A549 (cell line): ENCODE results near the gene PNMA8B. TPM values are rescaled to one million over a fixed set of nuclear protein-coding genes. Genes with fewer than 3 reads are reported as not detected.

Source experiments
- ATAC-seq, 2 experiments: fragments of 200-7000 bp in 1 of 2; fragments of >200 bp in 1 of 2; cut with Nextera tagmentation in 1 of 2; cut with Tn5 transposase in 1 of 2; 3 replicates each; pipeline versions ENCODE4 v1.8.0 to v1.9.1; 2018 to 2020; ENCODE audit warnings: mild to moderate bottlenecking in 1 of 2, moderate library complexity in 1 of 2
- CTCF ChIA-PET: fragments of 300-600 bp; sonication (Branson Sonifier 250); formaldehyde crosslinking; extraction: SDS; loops from one replicate; lab custom pipeline; 2021; ENCODE audit warnings: antibody characterized with exemption, inconsistent platforms; lab: Yijun Ruan, JAX
- POLR2A ChIA-PET: fragments of 350-600 bp; formaldehyde crosslinking; extraction: SDS; loops from one replicate; lab custom pipeline; 2021; ENCODE audit warnings: antibody characterized with exemption, inconsistent platforms; lab: Yijun Ruan, JAX
- DNase-seq, 2 experiments: peaks; one replicate each; pipeline versions ENCODE4 v3.0.0 to v3.0.0-alpha.2; 2011 to 2016; ENCODE audit warnings: low read depth in 1 of 2, low spot score in 1 of 2
- FAIRE-seq: peaks from 2 replicates; lab custom pipeline; 2011; peaks lifted over from hg19 to GRCh38; lab: Jason Lieb, UNC
- H3K27ac ChIP-seq, 2 experiments: fragments of >200 bp; sonication (Bioruptor Twin); formaldehyde crosslinking; 3 replicates each; pipeline ENCODE4 v1.5.1; 2016 to 2017
- H3K4me1 ChIP-seq: fragments of >200 bp; sonication (Bioruptor Twin); formaldehyde crosslinking; 3 replicates; pipeline ENCODE4 v1.6.1; 2016
- H3K4me2 ChIP-seq: fragments of >200 bp; sonication (Bioruptor Twin); formaldehyde crosslinking; 3 replicates; pipeline ENCODE4 v1.6.1; 2016
- H3K4me3 ChIP-seq: fragments of >200 bp; sonication (Bioruptor Twin); formaldehyde crosslinking; 3 replicates; pipeline ENCODE4 v1.5.1; 2016
- H3K9me3 ChIP-seq: fragments of >200 bp; sonication (Bioruptor Twin); formaldehyde crosslinking; 3 replicates; pipeline ENCODE4 v1.6.1; 2016
- CBX2 ChIP-seq: fragments of 200-600 bp; sonication (generic); IDR thresholded peaks from 2 replicates; pipeline ENCODE4 v1.6.1; 2016; ENCODE audit warnings: low read depth, mild to moderate bottlenecking, borderline replicate concordance
- CEBPB ChIP-seq, 2 experiments: fragments of >200 bp in 1 of 2; sonication (Bioruptor Twin) in 1 of 2; formaldehyde crosslinking in 1 of 2; IDR thresholded peaks; 2 replicates each; pipeline ENCODE4 v1.6.1; 2012 to 2016
- CTCF ChIP-seq: fragments of >200 bp; sonication (Bioruptor Twin); formaldehyde crosslinking; IDR thresholded peaks from 3 replicates; pipeline ENCODE4 v1.5.1; 2016
- E2F6 ChIP-seq: IDR thresholded peaks from 2 replicates; pipeline ENCODE4 v1.6.1; 2012; ENCODE audit warnings: low read depth, borderline replicate concordance
- EHF ChIP-seq: fragments of 250-450 bp; sonication (Bioruptor Pico); IDR thresholded peaks from 2 replicates; pipeline ENCODE4 v1.5.0; 2020; ENCODE audit warnings: mild to moderate bottlenecking
- EP300 ChIP-seq, 2 experiments: fragments of >200 bp; sonication (Bioruptor Twin); formaldehyde crosslinking; IDR thresholded peaks; 2 replicates in 1 of 2; 3 replicates in 1 of 2; pipeline ENCODE4 v1.6.1; 2016 to 2017
- FOSL2 ChIP-seq, 2 experiments: fragments of 450-650 bp in 1 of 2; fragments of >200 bp in 1 of 2; sonication (Bioruptor Twin) in 1 of 2; formaldehyde crosslinking; IDR thresholded peaks; 2 replicates each; pipeline versions ENCODE4 v1.5.0 to v1.6.1; 2016 to 2020; ENCODE audit warnings: mild to moderate bottlenecking in 1 of 2, moderate library complexity in 1 of 2
- FOXS1 ChIP-seq: fragments of 250-450 bp; sonication (Bioruptor Pico); IDR thresholded peaks from 2 replicates; pipeline ENCODE4 v1.5.0; 2020; ENCODE audit warnings: mild to moderate bottlenecking, moderate library complexity
- HDAC2 ChIP-seq: fragments of 200-600 bp; sonication (generic); IDR thresholded peaks from 2 replicates; pipeline ENCODE4 v1.6.1; 2016
- HOXA7 ChIP-seq: fragments of 250-450 bp; sonication (Bioruptor Pico); IDR thresholded peaks from 2 replicates; pipeline ENCODE4 v1.5.0; 2020; ENCODE audit warnings: mild to moderate bottlenecking, moderate library complexity
- HOXB13 ChIP-seq: fragments of 250-450 bp; sonication (Bioruptor Pico); IDR thresholded peaks from 2 replicates; pipeline ENCODE4 v1.5.0; 2020; ENCODE audit warnings: low read depth, mild to moderate bottlenecking, moderate library complexity
- MAZ ChIP-seq: fragments of 150-350 bp; IDR thresholded peaks from 2 replicates; pipeline ENCODE4 v1.6.1; 2014; ENCODE audit warnings: antibody characterized with exemption, low read depth, low read length, borderline replicate concordance
- MYC ChIP-seq: IDR thresholded peaks from 2 replicates; pipeline ENCODE4 v1.6.1; 2012; ENCODE audit warnings: mild to moderate bottlenecking, inconsistent platforms, low read length, improper control_type of control experiment, borderline replicate concordance
- NFE2L2 ChIP-seq: fragments of 150-350 bp; conservative IDR thresholded peaks from 2 replicates; pipeline ENCODE4 v1.6.1; 2014; ENCODE audit warnings: low read length
- NPAS2 ChIP-seq: fragments of 250-450 bp; sonication (Bioruptor Pico); IDR thresholded peaks from 2 replicates; pipeline ENCODE4 v1.8.0; 2022; ENCODE audit warnings: mild to moderate bottlenecking, moderate library complexity, borderline replicate concordance
- PHF8 ChIP-seq: fragments of 200-600 bp; sonication (generic); IDR thresholded peaks from 2 replicates; pipeline ENCODE4 v1.6.1; 2016; ENCODE audit warnings: low read depth, mild to moderate bottlenecking, antibody characterized with exemption, moderate library complexity, borderline replicate concordance
- POLR2A ChIP-seq: IDR thresholded peaks from 2 replicates; pipeline ENCODE4 v1.6.1; 2012; ENCODE audit warnings: mild to moderate bottlenecking, low read length
- RAD21 ChIP-seq, 2 experiments: fragments of >200 bp in 1 of 2; sonication (Bioruptor Twin) in 1 of 2; formaldehyde crosslinking in 1 of 2; IDR thresholded peaks in 1 of 2; conservative IDR thresholded peaks in 1 of 2; 2 replicates in 1 of 2; 3 replicates in 1 of 2; pipeline ENCODE4 v1.6.1; 2012 to 2018; ENCODE audit warnings: inconsistent platforms in 1 of 2
- RFX5 ChIP-seq: fragments of 450-650 bp; IDR thresholded peaks from 2 replicates; pipeline ENCODE4 v1.7.1; 2014; ENCODE audit warnings: antibody characterized with exemption, mild to moderate bottlenecking, moderate library complexity
- SREBF2 ChIP-seq: fragments of 450-650 bp; IDR thresholded peaks from 2 replicates; pipeline ENCODE4 v1.6.1; 2014; ENCODE audit warnings: mild to moderate bottlenecking, moderate library complexity
- ZC3H11A ChIP-seq: fragments of 450-650 bp; IDR thresholded peaks from 2 replicates; pipeline ENCODE4 v1.6.1; 2014; ENCODE audit warnings: antibody characterized with exemption, mild to moderate bottlenecking
- ZSCAN20 ChIP-seq: fragments of 250-450 bp; sonication (Bioruptor Pico); IDR thresholded peaks from 2 replicates; pipeline ENCODE4 v1.8.0; 2022; ENCODE audit warnings: mild to moderate bottlenecking, moderate library complexity
- WGBS: methylation state at CpG from one replicate; pipeline ENCODE4 v1.1.6; 2017; ENCODE audit errors: missing lambda C conversion rate; 5-methylcytosine and 5-hydroxymethylcytosine counted together
- polyA minus RNA-seq: library from RNA; depleted of rRNA, polyadenylated mRNA; stranded (reverse); fragments of >200 nt; gene quantifications from 2 replicates; pipeline ENCODE4 v1.2.3, GENCODE V29; 2011; rRNA and poly(A)+ RNA removed
- polyA plus RNA-seq, 4 experiments: library from polyadenylated mRNA; depleted of rRNA in 3 of 4; stranded (reverse); fragments of >200 nt; fragmentation: RNase III in 1 of 4; extraction: RNeasy Plus Mini Kit Qiagen cat#74134 plus additional on column Dnase treatment in 1 of 4; gene quantifications; 2 replicates in 3 of 4; 3 replicates in 1 of 4; pipeline ENCODE4 v1.2.3, GENCODE V29; 2011 to 2017
- TF ChIP-seq, protein P1 (sequence below): IDR thresholded peaks from 2 replicates; pipeline ENCODE4 v1.6.1; 2012
- TF ChIP-seq, protein P2 (sequence below): fragments of >200 bp; sonication (Bioruptor Twin); formaldehyde crosslinking; IDR thresholded peaks from 3 replicates; pipeline ENCODE4 v1.6.1; 2016
- TF ChIP-seq, protein P3 (sequence below): fragments of 150-350 bp; IDR thresholded peaks from 2 replicates; pipeline ENCODE4 v1.6.1; 2014; ENCODE audit warnings: low read depth, mild to moderate bottlenecking, low read length

The PNMA8B gene, protein sequence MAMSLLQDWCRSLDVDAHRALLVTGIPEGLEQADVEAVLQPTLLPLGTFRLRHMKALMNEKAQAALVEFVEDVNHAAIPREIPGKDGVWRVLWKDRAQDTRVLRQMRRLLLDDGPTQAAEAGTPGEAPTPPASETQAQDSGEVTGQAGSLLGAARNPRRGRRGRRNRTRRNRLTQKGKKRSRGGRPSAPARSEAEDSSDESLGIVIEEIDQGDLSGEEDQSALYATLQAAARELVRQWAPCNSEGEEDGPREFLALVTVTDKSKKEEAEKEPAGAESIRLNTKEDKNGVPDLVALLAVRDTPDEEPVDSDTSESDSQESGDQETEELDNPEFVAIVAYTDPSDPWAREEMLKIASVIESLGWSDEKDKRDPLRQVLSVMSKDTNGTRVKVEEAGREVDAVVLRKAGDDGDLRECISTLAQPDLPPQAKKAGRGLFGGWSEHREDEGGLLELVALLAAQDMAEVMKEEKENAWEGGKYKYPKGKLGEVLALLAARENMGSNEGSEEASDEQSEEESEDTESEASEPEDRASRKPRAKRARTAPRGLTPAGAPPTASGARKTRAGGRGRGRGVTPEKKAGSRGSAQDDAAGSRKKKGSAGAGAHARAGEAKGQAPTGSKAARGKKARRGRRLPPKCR
- polyA plus RNA-seq (2011; rRNA removed) = not detected in 2 replicates
- not detected in 2 replicates for polyA plus RNA-seq (2012; cell fraction: cytosol; rRNA removed)
- not detected in 2 replicates for polyA plus RNA-seq (2012; cell fraction: nucleus; rRNA removed)
- polyA plus RNA-seq (2017; fragmentation: RNase III; extraction: RNeasy Plus Mini Kit Qiagen cat#74134 plus additional on column Dnase treatment) = not detected in 3 replicates
- not detected in 2 replicates for polyA minus RNA-seq

DNA sequence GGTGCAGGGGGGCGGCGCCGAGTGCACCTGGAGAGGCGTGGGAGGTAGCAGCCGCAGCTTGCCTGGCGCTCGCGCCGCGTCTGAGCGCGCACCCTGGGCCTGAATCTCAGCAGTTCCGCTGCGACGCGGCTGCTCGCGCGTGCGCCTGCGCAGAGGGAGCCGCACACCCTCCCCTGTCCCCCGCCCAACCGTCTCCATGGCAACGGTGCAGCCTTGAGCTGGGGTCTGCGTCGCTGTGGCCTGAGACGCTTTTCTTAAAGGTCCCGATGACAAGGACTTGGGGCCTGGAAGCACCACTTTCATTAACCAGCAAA lies at the start of gene PNMA8B:
TSS of gene PNMA8B (minus strand) at position 82 of the 314 bp plus-strand sequence. CDS start 402 bp downstream, outside the sequence.
- POLR2A ChIA-PET = no interaction called here
- Histone ChIP-seq H3K9me3 (no peaks in the 10 kb centered on the region), H3K4me3 (no peak within 1 kb of the TSS)

DNA sequence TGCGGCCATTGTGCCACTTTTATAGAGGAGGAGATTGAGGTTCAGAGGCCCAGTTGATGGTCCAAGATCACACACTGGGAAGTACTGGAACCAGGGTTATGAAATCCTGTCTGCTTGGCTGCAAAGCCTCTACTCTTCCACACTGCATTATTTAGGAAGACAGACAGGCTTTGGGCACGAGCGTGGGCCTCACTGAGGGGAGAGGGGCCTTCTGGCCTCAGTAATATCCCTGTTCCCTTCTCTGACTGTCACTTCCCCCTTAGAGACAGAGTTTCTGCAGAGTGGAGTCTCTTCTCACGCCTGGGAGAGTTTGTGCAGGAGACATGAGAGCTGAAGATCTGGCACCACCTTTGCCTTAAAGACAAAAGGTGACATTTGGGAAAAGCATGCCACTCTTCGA lies 49.0 kb upstream of the PNMA8B start:
- peaks cover 11% of the 10 kb centered on the region; the same call in 2 of the 3 replicates for H3K9me3 ChIP-seq
- H3K4me3 ChIP-seq = no peak overlapping the region
- DNase-seq (no peak), ATAC-seq (no peak), FAIRE-seq (no peak)
- WGBS = 71% methylated on average over 5 of the region's 5 CpGs
- ChIA-PET POLR2A (interaction anchor here (0.6 kb wide), 1 partner anchor 504 kb away, joined by 3 read pairs; the partner anchor contains the start of gene IGFL4), CTCF (interaction anchor here (0.7 to 43.4 kb wide), 7 partner anchors 26 to 446 kb away, joined by 3 to 1052 read pairs (median 10); no protein-coding TSS in a partner anchor)
- H3K4me1 ChIP-seq = no peaks in the 10 kb centered on the region
- H3K27ac ChIP-seq = no peak overlapping the region
- no peak overlapping the region for H3K4me2 ChIP-seq
- TF ChIP-seq FOSL2 (IDR thresholded peaks at IDR 0.05) (no peak), FOSL2 (CRISPR knock-in tag; IDR thresholded peaks at IDR 0.05) (no peak), SREBF2 (no peak), RFX5 (no peak), E2F6 (no peak), CEBPB (IDR thresholded peaks at IDR 0.05) (no peak), NFE2L2 (no peak), CTCF (no peak), HDAC2 (no peak)
- TF ChIP-seq, protein P1, sequence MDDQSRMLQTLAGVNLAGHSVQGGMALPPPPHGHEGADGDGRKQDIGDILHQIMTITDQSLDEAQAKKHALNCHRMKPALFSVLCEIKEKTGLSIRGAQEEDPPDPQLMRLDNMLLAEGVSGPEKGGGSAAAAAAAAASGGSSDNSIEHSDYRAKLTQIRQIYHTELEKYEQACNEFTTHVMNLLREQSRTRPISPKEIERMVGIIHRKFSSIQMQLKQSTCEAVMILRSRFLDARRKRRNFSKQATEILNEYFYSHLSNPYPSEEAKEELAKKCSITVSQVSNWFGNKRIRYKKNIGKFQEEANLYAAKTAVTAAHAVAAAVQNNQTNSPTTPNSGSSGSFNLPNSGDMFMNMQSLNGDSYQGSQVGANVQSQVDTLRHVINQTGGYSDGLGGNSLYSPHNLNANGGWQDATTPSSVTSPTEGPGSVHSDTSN = no peak

More for the DNA sequence above, at the start of gene PNMA8B:
- Histone ChIP-seq H3K27ac (no peak within 1 kb of the TSS), H3K4me1 (peaks cover 5% of the 10 kb centered on the region; the same call in 1 of the 3 replicates), H3K4me2 (no peak within 1 kb of the TSS)
- TF ChIP-seq ZC3H11A (no peak), HOXA7 (CRISPR knock-in tag) (no peak), NPAS2 (CRISPR knock-in tag) (no peak), POLR2A (no peak), PHF8 (no peak), CTCF (no peak), FOSL2 (IDR thresholded peaks at IDR 0.05) (no peak), FOSL2 (CRISPR knock-in tag; IDR thresholded peaks at IDR 0.05) (no peak), EP300 (IDR thresholded peaks at IDR 0.05) (no peak), MAZ (no peak), ZSCAN20 (CRISPR knock-in tag) (no peak), NFE2L2 (no peak), EHF (CRISPR knock-in tag) (no peak), CBX2 (no peak), FOXS1 (CRISPR knock-in tag) (no peak), RAD21 (conservative IDR thresholded peaks at IDR 0.05 in 1 of 2, IDR thresholded peaks at IDR 0.05 in 1 of 2) (no peak), HOXB13 (CRISPR knock-in tag) (no peak), MYC (no peak)
- TF ChIP-seq, protein P1 = no peak
- TF ChIP-seq, protein P2, sequence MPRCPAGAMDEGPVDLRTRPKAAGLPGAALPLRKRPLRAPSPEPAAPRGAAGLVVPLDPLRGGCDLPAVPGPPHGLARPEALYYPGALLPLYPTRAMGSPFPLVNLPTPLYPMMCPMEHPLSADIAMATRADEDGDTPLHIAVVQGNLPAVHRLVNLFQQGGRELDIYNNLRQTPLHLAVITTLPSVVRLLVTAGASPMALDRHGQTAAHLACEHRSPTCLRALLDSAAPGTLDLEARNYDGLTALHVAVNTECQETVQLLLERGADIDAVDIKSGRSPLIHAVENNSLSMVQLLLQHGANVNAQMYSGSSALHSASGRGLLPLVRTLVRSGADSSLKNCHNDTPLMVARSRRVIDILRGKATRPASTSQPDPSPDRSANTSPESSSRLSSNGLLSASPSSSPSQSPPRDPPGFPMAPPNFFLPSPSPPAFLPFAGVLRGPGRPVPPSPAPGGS = no peak
- TF ChIP-seq, protein P3, sequence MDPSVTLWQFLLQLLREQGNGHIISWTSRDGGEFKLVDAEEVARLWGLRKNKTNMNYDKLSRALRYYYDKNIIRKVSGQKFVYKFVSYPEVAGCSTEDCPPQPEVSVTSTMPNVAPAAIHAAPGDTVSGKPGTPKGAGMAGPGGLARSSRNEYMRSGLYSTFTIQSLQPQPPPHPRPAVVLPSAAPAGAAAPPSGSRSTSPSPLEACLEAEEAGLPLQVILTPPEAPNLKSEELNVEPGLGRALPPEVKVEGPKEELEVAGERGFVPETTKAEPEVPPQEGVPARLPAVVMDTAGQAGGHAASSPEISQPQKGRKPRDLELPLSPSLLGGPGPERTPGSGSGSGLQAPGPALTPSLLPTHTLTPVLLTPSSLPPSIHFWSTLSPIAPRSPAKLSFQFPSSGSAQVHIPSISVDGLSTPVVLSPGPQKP = no peak
- WGBS = 87% methylated on average over 23 of the region's 29 CpGs
- FAIRE-seq = no peak
- CTCF ChIA-PET = interaction anchor here (1.5 to 5.1 kb wide), 3 partner anchors 17 to 100 kb away, joined by 3 to 38 read pairs (median 12); no protein-coding TSS in a partner anchor
- ATAC-seq = no peak
- no peak for DNase-seq
